Stromal cell of bone marrow (primary cell): ENCODE data around the gene TMEM116.
"Not testable (repeated sequence)": the region's sequence is repeated elsewhere in the genome, so short reads cannot be mapped to it uniquely, and the experiment has no call there.

Experiments used
- DNase-seq: peaks from one replicate; pipeline ENCODE4 v3.0.0-alpha.2; 2012; ENCODE audit warnings: low read depth

The TMEM116 gene

GRCh38 chr12:111976291-111976690 lies 36.7 kb downstream of the TMEM116 start:
- no peak for DNase-seq

- no peak for DNase-seq
These were observed 37.6 kb downstream of the TMEM116 start for GRCh38 chr12:111975161-111975931.

- DNase-seq: no peak
These were observed 41.2 kb downstream of the TMEM116 start for GRCh38 chr12:111971800-111972199.

- DNase-seq: no peak
These were observed 48.0 kb downstream of the TMEM116 start for GRCh38 chr12:111964935-111965334.

- DNase-seq: not testable (repeated sequence)
These were observed 53.4 kb downstream of the TMEM116 start for GRCh38 chr12:111959518-111959917.

- not testable (repeated sequence) for DNase-seq
These were observed 55.7 kb downstream of the TMEM116 start for GRCh38 chr12:111957224-111957623.

GRCh38 chr12:111954969-111955368 lies 58.0 kb downstream of the TMEM116 start:
- DNase-seq: no peak

- peak; percentile 25 for DNase-seq
These were observed 59.5 kb downstream of the TMEM116 start for GRCh38 chr12:111953455-111953854.

- DNase-seq: not testable (repeated sequence)
These were observed 60.7 kb downstream of the TMEM116 start for GRCh38 chr12:111952084-111952787.

- not testable (repeated sequence) for DNase-seq
These were observed 61.8 kb downstream of the TMEM116 start for GRCh38 chr12:111950961-111951676.

GRCh38 chr12:111943929-111944328 lies 69.0 kb downstream of the TMEM116 start:
- DNase-seq: no peak

GRCh38 chr12:111942557-111942956 lies 70.4 kb downstream of the TMEM116 start:
- peak; percentile 7 for DNase-seq

- DNase-seq: peak; percentile 25
These were observed 75.5 kb downstream of the TMEM116 start for GRCh38 chr12:111937429-111937828.

- DNase-seq: no peak
These were observed 76.1 kb downstream of the TMEM116 start for GRCh38 chr12:111936869-111937268.

- DNase-seq: no peak
These were observed 80.7 kb downstream of the TMEM116 start for GRCh38 chr12:111932241-111932640.

- DNase-seq: no peak
These were observed 85.6 kb downstream of the TMEM116 start for GRCh38 chr12:111927346-111927745.

GRCh38 chr12:111926631-111927030 lies 86.3 kb downstream of the TMEM116 start:
- DNase-seq: no peak

- DNase-seq: no peak
These were observed 87.8 kb downstream of the TMEM116 start for GRCh38 chr12:111925171-111925570.

GRCh38 chr12:111907740-111908139 lies 105.2 kb downstream of the TMEM116 start:
- DNase-seq: no peak

- no peak for DNase-seq
These were observed 107.5 kb downstream of the TMEM116 start for GRCh38 chr12:111905502-111905901.

- DNase-seq: no peak
These were observed 108.5 kb downstream of the TMEM116 start for GRCh38 chr12:111904446-111904975.

- DNase-seq: no peak
These were observed 111.8 kb downstream of the TMEM116 start for GRCh38 chr12:111901182-111901581.
